Loucy (cell line): ENCODE results near the gene RIC3.

Experiments used
- CTCF ChIP-seq: fragments of 200-600 bp; sonication (generic); conservative IDR thresholded peaks from 2 replicates; pipeline ENCODE4 v1.5.1; 2014; ENCODE audit warnings: mild to moderate bottlenecking, antibody characterized with exemption, low read length
- EZH2phosphoT487 ChIP-seq: fragments of 200-600 bp; IDR thresholded peaks from 2 replicates; pipeline ENCODE4 v1.6.1; 2018; ENCODE audit warnings: antibody characterized with exemption, mild to moderate bottlenecking, moderate library complexity, borderline replicate concordance

DNA sequence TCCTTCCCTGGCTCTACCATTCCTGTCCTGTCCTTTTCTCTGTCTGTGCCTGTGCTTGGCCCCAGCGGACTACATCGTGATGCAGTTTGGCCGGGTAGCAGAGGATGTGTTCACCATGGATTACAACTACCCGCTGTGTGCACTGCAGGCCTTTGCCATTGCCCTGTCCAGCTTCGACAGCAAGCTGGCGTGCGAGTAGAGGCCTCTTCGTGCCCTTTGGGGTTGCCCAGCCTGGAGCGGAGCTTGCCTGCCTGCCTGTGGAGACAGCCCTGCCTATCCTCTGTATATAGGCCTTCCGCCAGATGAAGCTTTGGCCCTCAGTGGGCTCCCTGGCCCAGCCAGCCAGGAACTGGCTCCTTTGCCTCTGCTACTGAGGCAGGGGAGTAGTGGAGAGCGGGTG lies 67.4 kb downstream of the RIC3 start:
- no peak for TF ChIP-seq CTCF
- TF ChIP-seq EZH2phosphoT487: no peak
